Effector memory CD4-positive, alpha-beta T cell (primary cell): Measurements from ENCODE around the gene NDRG4.
A peak's percentile ranks its signal among the peaks of the same experiment; 100 is the strongest.

ENCODE experiments used
- DNase-seq, 3 donors: peaks; one replicate each; pipeline ENCODE4 v3.0.0-alpha.2; 2020
- H3K27ac ChIP-seq: 2 replicates; pipeline ENCODE4 v1.7.0; 2013; ENCODE audit warnings: mild to moderate bottlenecking, low read length, moderate library complexity; ENCODE audit not compliant: insufficient read depth, poor library complexity, severe bottlenecking
- H3K27me3 ChIP-seq: replicated peaks from 2 replicates; pipeline ENCODE4 v1.7.0; 2013; ENCODE audit warnings: mild to moderate bottlenecking, low read length; ENCODE audit not compliant: insufficient read depth, control insufficient read depth, poor library complexity, severe bottlenecking
- H3K36me3 ChIP-seq: 2 replicates; pipeline ENCODE4 v1.7.0; 2013; ENCODE audit warnings: mild to moderate bottlenecking, low read length, moderate library complexity; ENCODE audit not compliant: control insufficient read depth, insufficient read depth
- H3K4me1 ChIP-seq: 2 replicates; pipeline ENCODE4 v1.7.0; 2013; ENCODE audit warnings: low read length, mild to moderate bottlenecking; ENCODE audit not compliant: control insufficient read depth, insufficient read depth, poor library complexity, severe bottlenecking
- H3K4me3 ChIP-seq: 2 replicates; pipeline ENCODE4 v1.7.0; 2013; ENCODE audit warnings: low read length, low read depth, mild to moderate bottlenecking; ENCODE audit not compliant: insufficient read depth, poor library complexity, severe bottlenecking
- H3K9me3 ChIP-seq: 2 replicates; pipeline ENCODE4 v1.7.0; 2013; ENCODE audit warnings: mild to moderate bottlenecking, low read length, moderate library complexity; ENCODE audit not compliant: control insufficient read depth

The NDRG4 gene

GRCh38 chr16:58509256-58510096, 9.5 kb downstream of the NDRG4 start:
- Histone ChIP-seq H3K9me3 (no peaks in the 10 kb centered on the region), H3K27me3 (no peaks in the 10 kb centered on the region), H3K27ac (no peak overlapping the region), H3K4me1 (no peaks in the 10 kb centered on the region), H3K4me3 (no peak overlapping the region), H3K36me3 (no peaks in the 10 kb centered on the region)
- no peak for DNase-seq

DNA sequence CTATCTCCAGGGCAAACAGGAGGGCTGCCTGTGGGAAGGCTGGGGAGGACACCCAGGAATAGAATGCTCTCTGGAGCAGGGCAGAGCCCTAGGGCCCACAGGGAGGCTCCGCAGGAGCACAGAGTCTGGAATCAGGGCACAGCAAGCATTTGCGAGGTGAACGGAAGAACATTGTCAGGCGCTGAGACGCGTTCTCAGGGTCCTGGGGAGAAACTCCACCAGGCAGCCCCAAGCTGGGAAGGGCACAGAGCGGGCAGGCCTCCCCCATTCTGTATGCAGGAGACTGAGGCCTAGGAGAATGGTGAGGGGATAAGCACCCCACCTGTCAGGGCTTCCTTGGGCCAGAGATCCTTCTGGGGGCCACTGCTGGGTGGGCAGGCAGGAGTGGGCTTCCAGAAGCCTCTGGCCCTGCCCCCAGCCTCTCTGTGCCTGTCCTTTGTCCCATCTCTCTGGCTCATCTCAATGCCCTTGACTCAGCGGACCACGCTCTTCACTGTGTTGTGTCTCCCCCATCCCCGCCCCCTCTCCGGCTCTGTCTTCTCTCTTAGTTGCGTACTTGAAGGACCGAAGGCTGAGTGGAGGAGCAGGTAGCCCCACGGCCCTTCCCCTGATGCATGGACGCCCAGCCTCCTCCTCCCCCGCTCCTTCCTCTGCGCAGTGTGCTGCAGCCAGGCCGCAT, 10.3 kb downstream of the NDRG4 start:
- Histone ChIP-seq H3K27ac (no peak overlapping the region), H3K27me3 (no peaks in the 10 kb centered on the region), H3K36me3 (no peaks in the 10 kb centered on the region), H3K4me1 (no peaks in the 10 kb centered on the region), H3K9me3 (no peaks in the 10 kb centered on the region), H3K4me3 (no peak overlapping the region)
- DNase-seq: no peak

GRCh38 chr16:58510776-58511628, 11.1 kb downstream of the NDRG4 start:
- H3K36me3 ChIP-seq: no peaks in the 10 kb centered on the region

DNA sequence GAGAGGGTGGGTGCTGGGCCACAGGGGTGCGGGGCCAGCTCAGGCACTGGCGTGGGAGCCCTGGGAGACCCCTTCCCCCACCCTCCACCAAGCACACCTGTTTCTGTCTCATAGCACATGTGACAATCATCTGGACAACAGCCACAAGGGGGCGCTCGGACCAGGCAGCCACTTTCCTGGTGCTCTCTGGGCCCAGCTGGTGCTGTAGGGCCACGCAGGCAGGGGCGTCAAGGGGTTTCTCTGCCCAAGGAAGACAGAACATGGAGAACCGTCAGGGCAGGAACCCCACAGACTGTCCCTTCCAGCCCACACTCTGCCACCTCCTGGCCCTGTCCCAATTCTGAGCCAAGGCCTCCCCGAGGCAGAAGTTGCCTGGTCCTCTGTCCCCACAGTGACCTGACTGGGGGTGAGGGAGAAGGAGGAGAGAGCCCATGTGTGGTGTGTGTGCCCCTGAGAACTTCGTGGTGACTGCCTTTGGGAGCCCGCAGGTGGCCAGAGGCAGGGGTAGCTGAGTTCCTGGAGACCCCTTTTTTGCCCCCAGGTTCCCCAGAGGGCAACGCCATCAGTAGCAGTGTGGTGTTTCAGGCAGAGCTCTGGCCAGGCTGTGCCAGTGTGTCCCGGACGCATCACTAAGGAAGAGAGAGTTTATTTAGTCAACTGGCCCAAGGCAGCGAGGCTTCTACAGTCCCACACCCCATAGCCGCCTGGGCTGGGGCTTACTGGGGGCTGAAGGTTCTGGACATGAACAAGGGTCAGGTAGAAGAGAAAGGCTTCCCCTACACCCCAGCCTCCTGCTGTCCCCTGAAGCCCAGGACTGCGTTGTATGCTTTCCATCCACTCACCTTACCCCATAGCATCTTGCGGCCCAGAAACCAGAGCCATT, 12.2 kb downstream of the NDRG4 start:
- Histone ChIP-seq H3K4me1 (peaks cover 5% of the 10 kb centered on the region), H3K27me3 (no peaks in the 10 kb centered on the region), H3K4me3 (no peak overlapping the region), H3K9me3 (no peaks in the 10 kb centered on the region), H3K36me3 (no peaks in the 10 kb centered on the region), H3K27ac (no peak overlapping the region)
- peak; percentile 55 to 73 (median 59) for DNase-seq

More at GRCh38 chr16:58510776-58511628, 11.1 kb downstream of the NDRG4 start:
- Histone ChIP-seq H3K4me1 (no peaks in the 10 kb centered on the region), H3K4me3 (no peak overlapping the region), H3K27ac (no peak overlapping the region), H3K9me3 (no peaks in the 10 kb centered on the region), H3K27me3 (no peaks in the 10 kb centered on the region)
- DNase-seq: no peak

- Histone ChIP-seq H3K4me1 (peaks cover 5% of the 10 kb centered on the region), H3K9me3 (no peaks in the 10 kb centered on the region), H3K27me3 (no peaks in the 10 kb centered on the region), H3K36me3 (peaks cover 5% of the 10 kb centered on the region), H3K27ac (no peak overlapping the region), H3K4me3 (no peak overlapping the region)
- no peak for DNase-seq
Observed at GRCh38 chr16:58513874-58514273, 13.9 kb downstream of the NDRG4 start.

DNA sequence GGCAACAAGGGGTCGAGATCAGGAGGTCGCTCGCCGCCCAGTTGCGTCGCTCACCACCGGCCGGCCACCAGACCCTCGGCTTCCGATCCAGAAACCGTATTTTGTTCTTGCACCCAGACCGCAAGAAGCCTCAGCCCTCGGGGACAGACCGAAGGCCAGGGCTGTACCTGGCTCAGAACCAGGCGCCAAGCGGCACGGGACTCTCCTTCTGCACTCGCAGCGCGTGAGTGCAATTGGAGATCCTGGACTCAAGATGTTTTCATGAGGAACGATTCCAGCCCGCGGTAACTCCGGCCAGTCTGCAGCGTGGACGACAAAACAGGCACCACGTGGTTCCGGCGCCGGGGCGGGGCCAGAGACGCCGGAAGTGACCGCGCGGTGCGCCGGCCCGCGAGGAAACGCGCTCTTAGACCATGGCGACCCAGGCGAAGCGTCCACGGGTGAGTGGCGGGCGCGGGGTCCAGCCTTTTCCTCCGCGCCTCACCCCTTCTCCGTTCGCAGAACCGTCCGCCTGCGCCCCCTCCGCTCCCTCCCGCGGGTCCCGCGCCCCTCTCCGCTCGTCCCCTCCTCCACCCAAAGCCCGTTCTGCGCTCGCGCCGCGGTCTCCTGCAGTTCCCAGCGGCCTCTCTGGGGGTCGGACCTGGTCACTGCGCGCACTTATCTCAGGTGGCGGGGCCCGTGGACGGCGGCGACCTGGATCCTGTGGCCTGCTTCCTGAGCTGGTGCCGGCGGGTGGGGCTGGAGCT, 15.4 kb downstream of the NDRG4 start, which contains the start of gene SETD6:
Gene SETD6 (plus strand): TSS at position 393 of the 746 bp plus-strand sequence. CDS start 21 bp downstream, at position 414.
- Histone ChIP-seq H3K4me3 (peak within 1 kb of the TSS; percentile 95), H3K36me3 (peaks cover 17% of the 10 kb centered on the region), H3K9me3 (no peaks in the 10 kb centered on the region), H3K4me1 (peaks cover 5% of the 10 kb centered on the region), H3K27me3 (no peaks in the 10 kb centered on the region), H3K27ac (peak within 1 kb of the TSS; percentile 71)
- peak; percentile 46 to 66 (median 50) for DNase-seq

- H3K9me3 ChIP-seq: no peaks in the 10 kb centered on the region
- H3K27ac ChIP-seq: peak overlapping the region; percentile 71
- peak overlapping the region; percentile 95 for H3K4me3 ChIP-seq
- H3K36me3 ChIP-seq: peaks cover 25% of the 10 kb centered on the region
- H3K27me3 ChIP-seq: no peaks in the 10 kb centered on the region
- DNase-seq: peak; percentile 17 to 29 (median 25)
- H3K4me1 ChIP-seq: peaks cover 5% of the 10 kb centered on the region
Observed at GRCh38 chr16:58515871-58516767, 16.2 kb downstream of the NDRG4 start.

GRCh38 chr16:58516768-58517107, 16.8 kb downstream of the NDRG4 start:
- no peaks in the 10 kb centered on the region for H3K9me3 ChIP-seq
- DNase-seq: no peak
- H3K36me3 ChIP-seq: peaks cover 30% of the 10 kb centered on the region
- H3K27ac ChIP-seq: no peak overlapping the region
- H3K4me3 ChIP-seq: peak overlapping the region; percentile 95
- peaks cover 5% of the 10 kb centered on the region for H3K4me1 ChIP-seq
- H3K27me3 ChIP-seq: no peaks in the 10 kb centered on the region
